Measurements from ENCODE around the gene MVB12B.

MVB12B gene

GRCh38 chr9:126406075-126406667 is 79.5 kb downstream of the MVB12B start:
- peak; percentile 62 for DNase-seq (ENCODE audit: low read depth)
- no peak for TF ChIP-seq CTCF (IDR thresholded peaks at IDR 0.05; ENCODE audit: control insufficient read depth, insufficient read depth, low read depth, low read length, missing control alignments)
- no peak overlapping the region for H3K4me3 ChIP-seq (ENCODE audit: control insufficient read depth, low read depth, low read length)

GRCh38 chr9:126407114-126407870 is 80.7 kb downstream of the MVB12B start:
- no peak for DNase-seq (ENCODE audit: low read depth)
- TF ChIP-seq CTCF (IDR thresholded peaks at IDR 0.05; ENCODE audit: control insufficient read depth, insufficient read depth, low read depth, low read length, missing control alignments) = no peak
- no peak overlapping the region for H3K4me3 ChIP-seq (ENCODE audit: control insufficient read depth, low read depth, low read length)

GRCh38 chr9:126408004-126408403 is 81.4 kb downstream of the MVB12B start:
- no peak for TF ChIP-seq CTCF (IDR thresholded peaks at IDR 0.05; ENCODE audit: control insufficient read depth, insufficient read depth, low read depth, low read length, missing control alignments)
- no peak for DNase-seq (ENCODE audit: low read depth)
- H3K4me3 ChIP-seq (ENCODE audit: control insufficient read depth, low read depth, low read length) = no peak overlapping the region

- TF ChIP-seq CTCF (IDR thresholded peaks at IDR 0.05; ENCODE audit: control insufficient read depth, insufficient read depth, low read depth, low read length, missing control alignments) = no peak
- DNase-seq (ENCODE audit: low read depth) = no peak
- no peak overlapping the region for H3K4me3 ChIP-seq (ENCODE audit: control insufficient read depth, low read depth, low read length)
Observed at GRCh38 chr9:126410229-126410628, 83.6 kb downstream of the MVB12B start.

- no peak overlapping the region for H3K4me3 ChIP-seq (ENCODE audit: control insufficient read depth, low read depth, low read length)
- no peak for TF ChIP-seq CTCF (IDR thresholded peaks at IDR 0.05; ENCODE audit: control insufficient read depth, insufficient read depth, low read depth, low read length, missing control alignments)
- peak; percentile 55 for DNase-seq (ENCODE audit: low read depth)
Observed at GRCh38 chr9:126411225-126411947, 84.8 kb downstream of the MVB12B start.

- H3K4me3 ChIP-seq (ENCODE audit: control insufficient read depth, low read depth, low read length) = no peak overlapping the region
- no peak for DNase-seq (ENCODE audit: low read depth)
- TF ChIP-seq CTCF (IDR thresholded peaks at IDR 0.05; ENCODE audit: control insufficient read depth, insufficient read depth, low read depth, low read length, missing control alignments) = no peak
Observed at GRCh38 chr9:126411948-126412284, 85.3 kb downstream of the MVB12B start.

Measured in AG09309 (cell line).